GM23338 (cell line): ENCODE results near the gene SLC19A1.

Experiments used
- CREB1 ChIP-seq: fragments of 250-450 bp; sonication (Bioruptor Pico); IDR thresholded peaks from 2 replicates; pipeline ENCODE4 v1.5.0; 2020; ENCODE audit warnings: low read depth, mild to moderate bottlenecking, moderate library complexity
- EZH2 ChIP-seq: fragments of 200-600 bp; sonication (generic); IDR thresholded peaks from one replicate; pipeline ENCODE4 v1.8.0; 2017; ENCODE audit warnings: antibody characterized with exemption, mild to moderate bottlenecking, low read depth; ENCODE audit not compliant: unreplicated experiment
- EZH2phosphoT487 ChIP-seq: fragments of 200-600 bp; sonication (generic); IDR thresholded peaks from one replicate; pipeline ENCODE4 v1.8.1; 2018; ENCODE audit warnings: antibody characterized with exemption; ENCODE audit not compliant: unreplicated experiment
- NANOG ChIP-seq: IDR thresholded peaks from 2 replicates; pipeline ENCODE4 v1.6.1; 2016; ENCODE audit warnings: antibody characterized with exemption, borderline replicate concordance
- POLR2AphosphoS5 ChIP-seq: IDR thresholded peaks from 2 replicates; pipeline ENCODE4 v1.6.1; 2016; ENCODE audit warnings: antibody characterized with exemption, low read depth
- TF ChIP-seq, protein P1 (sequence below), 2 experiments: fragments of 200-600 bp in 1 of 2; sonication (generic) in 1 of 2; conservative IDR thresholded peaks; 2 replicates each; pipeline versions ENCODE4 v1.5.1 to v1.6.1; 2016 to 2017; ENCODE audit warnings: antibody characterized with exemption in 2 of 2, low read depth in 2 of 2, mild to moderate bottlenecking in 2 of 2, moderate library complexity in 1 of 2
- TF ChIP-seq, protein P2 (sequence below): IDR thresholded peaks from one replicate; pipeline ENCODE4 v1.6.1; 2018; ENCODE audit warnings: antibody characterized with exemption; ENCODE audit not compliant: unreplicated experiment
- TF ChIP-seq, protein P3 (sequence below): IDR thresholded peaks from 2 replicates; pipeline ENCODE4 v1.6.1; 2016; ENCODE audit warnings: antibody characterized with exemption
- TF ChIP-seq, protein P4 (sequence below): fragments of 250-450 bp; sonication (Bioruptor Pico); IDR thresholded peaks from 2 replicates; pipeline ENCODE4 v1.5.0; 2020; ENCODE audit warnings: mild to moderate bottlenecking, moderate library complexity

DNA sequence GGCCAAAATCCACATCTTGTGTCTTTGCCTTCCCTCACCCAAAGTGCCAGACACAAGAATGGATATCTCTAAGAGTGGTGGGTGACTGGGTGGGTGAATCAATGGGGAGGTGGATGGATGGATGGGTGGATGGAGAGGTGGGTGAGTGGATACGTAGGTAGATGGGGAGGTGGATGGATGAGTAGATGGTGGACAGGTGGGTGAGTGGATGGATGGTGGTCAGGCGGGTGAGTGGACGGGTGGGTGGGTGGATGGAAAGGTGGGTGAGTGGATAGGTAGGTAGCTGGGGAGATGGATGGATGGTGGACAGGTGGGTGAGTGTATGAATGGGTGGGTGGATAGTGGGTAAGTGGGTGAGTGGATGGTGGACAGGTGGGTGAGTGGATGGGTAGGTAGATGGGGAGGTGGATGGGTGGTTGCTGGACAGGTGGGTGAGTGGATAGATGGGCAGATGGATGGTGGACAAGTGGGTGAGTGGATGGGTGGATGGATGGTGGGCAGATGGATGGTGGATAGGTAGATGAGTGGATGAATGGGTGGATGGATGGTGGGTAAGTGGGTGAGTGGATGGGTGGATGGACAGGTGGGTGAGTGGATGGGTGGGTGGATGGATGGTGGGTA, 34.2 kb downstream of the SLC19A1 start:
- no peak for TF ChIP-seq EZH2
- TF ChIP-seq, protein P1, sequence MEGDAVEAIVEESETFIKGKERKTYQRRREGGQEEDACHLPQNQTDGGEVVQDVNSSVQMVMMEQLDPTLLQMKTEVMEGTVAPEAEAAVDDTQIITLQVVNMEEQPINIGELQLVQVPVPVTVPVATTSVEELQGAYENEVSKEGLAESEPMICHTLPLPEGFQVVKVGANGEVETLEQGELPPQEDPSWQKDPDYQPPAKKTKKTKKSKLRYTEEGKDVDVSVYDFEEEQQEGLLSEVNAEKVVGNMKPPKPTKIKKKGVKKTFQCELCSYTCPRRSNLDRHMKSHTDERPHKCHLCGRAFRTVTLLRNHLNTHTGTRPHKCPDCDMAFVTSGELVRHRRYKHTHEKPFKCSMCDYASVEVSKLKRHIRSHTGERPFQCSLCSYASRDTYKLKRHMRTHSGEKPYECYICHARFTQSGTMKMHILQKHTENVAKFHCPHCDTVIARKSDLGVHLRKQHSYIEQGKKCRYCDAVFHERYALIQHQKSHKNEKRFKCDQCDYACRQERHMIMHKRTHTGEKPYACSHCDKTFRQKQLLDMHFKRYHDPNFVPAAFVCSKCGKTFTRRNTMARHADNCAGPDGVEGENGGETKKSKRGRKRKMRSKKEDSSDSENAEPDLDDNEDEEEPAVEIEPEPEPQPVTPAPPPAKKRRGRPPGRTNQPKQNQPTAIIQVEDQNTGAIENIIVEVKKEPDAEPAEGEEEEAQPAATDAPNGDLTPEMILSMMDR (conservative IDR thresholded peaks at IDR 0.05; ENCODE audit: low read depth in 2 of 2), result no peak
- no peak for TF ChIP-seq POLR2AphosphoS5
- TF ChIP-seq, protein P2, sequence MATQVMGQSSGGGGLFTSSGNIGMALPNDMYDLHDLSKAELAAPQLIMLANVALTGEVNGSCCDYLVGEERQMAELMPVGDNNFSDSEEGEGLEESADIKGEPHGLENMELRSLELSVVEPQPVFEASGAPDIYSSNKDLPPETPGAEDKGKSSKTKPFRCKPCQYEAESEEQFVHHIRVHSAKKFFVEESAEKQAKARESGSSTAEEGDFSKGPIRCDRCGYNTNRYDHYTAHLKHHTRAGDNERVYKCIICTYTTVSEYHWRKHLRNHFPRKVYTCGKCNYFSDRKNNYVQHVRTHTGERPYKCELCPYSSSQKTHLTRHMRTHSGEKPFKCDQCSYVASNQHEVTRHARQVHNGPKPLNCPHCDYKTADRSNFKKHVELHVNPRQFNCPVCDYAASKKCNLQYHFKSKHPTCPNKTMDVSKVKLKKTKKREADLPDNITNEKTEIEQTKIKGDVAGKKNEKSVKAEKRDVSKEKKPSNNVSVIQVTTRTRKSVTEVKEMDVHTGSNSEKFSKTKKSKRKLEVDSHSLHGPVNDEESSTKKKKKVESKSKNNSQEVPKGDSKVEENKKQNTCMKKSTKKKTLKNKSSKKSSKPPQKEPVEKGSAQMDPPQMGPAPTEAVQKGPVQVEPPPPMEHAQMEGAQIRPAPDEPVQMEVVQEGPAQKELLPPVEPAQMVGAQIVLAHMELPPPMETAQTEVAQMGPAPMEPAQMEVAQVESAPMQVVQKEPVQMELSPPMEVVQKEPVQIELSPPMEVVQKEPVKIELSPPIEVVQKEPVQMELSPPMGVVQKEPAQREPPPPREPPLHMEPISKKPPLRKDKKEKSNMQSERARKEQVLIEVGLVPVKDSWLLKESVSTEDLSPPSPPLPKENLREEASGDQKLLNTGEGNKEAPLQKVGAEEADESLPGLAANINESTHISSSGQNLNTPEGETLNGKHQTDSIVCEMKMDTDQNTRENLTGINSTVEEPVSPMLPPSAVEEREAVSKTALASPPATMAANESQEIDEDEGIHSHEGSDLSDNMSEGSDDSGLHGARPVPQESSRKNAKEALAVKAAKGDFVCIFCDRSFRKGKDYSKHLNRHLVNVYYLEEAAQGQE, result no peak
- no peak for TF ChIP-seq CREB1 (CRISPR knock-in tag)
- TF ChIP-seq EZH2phosphoT487, result no peak
- no peak for TF ChIP-seq NANOG
- TF ChIP-seq, protein P3, sequence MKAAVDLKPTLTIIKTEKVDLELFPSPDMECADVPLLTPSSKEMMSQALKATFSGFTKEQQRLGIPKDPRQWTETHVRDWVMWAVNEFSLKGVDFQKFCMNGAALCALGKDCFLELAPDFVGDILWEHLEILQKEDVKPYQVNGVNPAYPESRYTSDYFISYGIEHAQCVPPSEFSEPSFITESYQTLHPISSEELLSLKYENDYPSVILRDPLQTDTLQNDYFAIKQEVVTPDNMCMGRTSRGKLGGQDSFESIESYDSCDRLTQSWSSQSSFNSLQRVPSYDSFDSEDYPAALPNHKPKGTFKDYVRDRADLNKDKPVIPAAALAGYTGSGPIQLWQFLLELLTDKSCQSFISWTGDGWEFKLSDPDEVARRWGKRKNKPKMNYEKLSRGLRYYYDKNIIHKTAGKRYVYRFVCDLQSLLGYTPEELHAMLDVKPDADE, result no peak
- TF ChIP-seq, protein P4, sequence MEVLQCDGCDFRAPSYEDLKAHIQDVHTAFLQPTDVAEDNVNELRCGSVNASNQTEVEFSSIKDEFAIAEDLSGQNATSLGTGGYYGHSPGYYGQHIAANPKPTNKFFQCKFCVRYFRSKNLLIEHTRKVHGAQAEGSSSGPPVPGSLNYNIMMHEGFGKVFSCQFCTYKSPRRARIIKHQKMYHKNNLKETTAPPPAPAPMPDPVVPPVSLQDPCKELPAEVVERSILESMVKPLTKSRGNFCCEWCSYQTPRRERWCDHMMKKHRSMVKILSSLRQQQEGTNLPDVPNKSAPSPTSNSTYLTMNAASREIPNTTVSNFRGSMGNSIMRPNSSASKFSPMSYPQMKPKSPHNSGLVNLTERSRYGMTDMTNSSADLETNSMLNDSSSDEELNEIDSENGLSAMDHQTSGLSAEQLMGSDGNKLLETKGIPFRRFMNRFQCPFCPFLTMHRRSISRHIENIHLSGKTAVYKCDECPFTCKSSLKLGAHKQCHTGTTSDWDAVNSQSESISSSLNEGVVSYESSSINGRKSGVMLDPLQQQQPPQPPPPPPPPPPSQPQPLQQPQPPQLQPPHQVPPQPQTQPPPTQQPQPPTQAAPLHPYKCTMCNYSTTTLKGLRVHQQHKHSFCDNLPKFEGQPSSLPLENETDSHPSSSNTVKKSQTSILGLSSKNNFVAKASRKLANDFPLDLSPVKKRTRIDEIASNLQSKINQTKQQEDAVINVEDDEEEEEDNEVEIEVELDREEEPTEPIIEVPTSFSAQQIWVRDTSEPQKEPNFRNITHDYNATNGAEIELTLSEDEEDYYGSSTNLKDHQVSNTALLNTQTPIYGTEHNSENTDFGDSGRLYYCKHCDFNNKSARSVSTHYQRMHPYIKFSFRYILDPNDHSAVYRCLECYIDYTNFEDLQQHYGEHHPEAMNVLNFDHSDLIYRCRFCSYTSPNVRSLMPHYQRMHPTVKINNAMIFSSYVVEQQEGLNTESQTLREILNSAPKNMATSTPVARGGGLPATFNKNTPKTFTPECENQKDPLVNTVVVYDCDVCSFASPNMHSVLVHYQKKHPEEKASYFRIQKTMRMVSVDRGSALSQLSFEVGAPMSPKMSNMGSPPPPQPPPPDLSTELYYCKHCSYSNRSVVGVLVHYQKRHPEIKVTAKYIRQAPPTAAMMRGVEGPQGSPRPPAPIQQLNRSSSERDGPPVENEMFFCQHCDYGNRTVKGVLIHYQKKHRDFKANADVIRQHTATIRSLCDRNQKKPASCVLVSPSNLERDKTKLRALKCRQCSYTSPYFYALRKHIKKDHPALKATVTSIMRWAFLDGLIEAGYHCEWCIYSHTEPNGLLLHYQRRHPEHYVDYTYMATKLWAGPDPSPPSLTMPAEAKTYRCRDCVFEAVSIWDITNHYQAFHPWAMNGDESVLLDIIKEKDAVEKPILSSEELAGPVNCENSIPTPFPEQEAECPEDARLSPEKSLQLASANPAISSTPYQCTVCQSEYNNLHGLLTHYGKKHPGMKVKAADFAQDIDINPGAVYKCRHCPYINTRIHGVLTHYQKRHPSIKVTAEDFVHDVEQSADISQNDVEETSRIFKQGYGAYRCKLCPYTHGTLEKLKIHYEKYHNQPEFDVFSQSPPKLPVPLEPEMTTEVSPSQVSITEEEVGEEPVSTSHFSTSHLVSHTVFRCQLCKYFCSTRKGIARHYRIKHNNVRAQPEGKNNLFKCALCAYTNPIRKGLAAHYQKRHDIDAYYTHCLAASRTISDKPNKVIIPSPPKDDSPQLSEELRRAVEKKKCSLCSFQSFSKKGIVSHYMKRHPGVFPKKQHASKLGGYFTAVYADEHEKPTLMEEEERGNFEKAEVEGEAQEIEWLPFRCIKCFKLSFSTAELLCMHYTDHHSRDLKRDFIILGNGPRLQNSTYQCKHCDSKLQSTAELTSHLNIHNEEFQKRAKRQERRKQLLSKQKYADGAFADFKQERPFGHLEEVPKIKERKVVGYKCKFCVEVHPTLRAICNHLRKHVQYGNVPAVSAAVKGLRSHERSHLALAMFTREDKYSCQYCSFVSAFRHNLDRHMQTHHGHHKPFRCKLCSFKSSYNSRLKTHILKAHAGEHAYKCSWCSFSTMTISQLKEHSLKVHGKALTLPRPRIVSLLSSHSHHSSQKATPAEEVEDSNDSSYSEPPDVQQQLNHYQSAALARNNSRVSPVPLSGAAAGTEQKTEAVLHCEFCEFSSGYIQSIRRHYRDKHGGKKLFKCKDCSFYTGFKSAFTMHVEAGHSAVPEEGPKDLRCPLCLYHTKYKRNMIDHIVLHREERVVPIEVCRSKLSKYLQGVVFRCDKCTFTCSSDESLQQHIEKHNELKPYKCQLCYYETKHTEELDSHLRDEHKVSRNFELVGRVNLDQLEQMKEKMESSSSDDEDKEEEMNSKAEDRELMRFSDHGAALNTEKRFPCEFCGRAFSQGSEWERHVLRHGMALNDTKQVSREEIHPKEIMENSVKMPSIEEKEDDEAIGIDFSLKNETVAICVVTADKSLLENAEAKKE (CRISPR knock-in tag), result no peak
